Measurements from ENCODE around the gene ETNK2.

- TF ChIP-seq JUND (CRISPR knock-in tag; IDR thresholded peaks at IDR 0.05) = no peak
- TF ChIP-seq CTCF (CRISPR knock-in tag; IDR thresholded peaks at IDR 0.05) = no peak
- TF ChIP-seq KMT2A (CRISPR knock-in tag; IDR thresholded peaks at IDR 0.05) = no peak
- TF ChIP-seq HMG20A (CRISPR knock-in tag; IDR thresholded peaks at IDR 0.05; ENCODE audit: borderline replicate concordance) = no peak
- TF ChIP-seq RFX5 (IDR thresholded peaks at IDR 0.05; ENCODE audit: low read depth, low read length) = no peak
- TF ChIP-seq SUZ12 (IDR thresholded peaks at IDR 0.05; ENCODE audit: low read depth, low read length) = no peak
- no peak for TF ChIP-seq MAF1 (CRISPR knock-in tag; IDR thresholded peaks at IDR 0.05; ENCODE audit: borderline replicate concordance)
- TF ChIP-seq PHB2 (IDR thresholded peaks at IDR 0.05; ENCODE audit: partially characterized antibody) = no peak
Measured at GRCh38 chr1:204130178-204130577, 21.7 kb downstream of the ETNK2 start.
